ENCODE measurements around the gene SLC1A7.

The SLC1A7 gene

GRCh38 chr1:53075761-53076163, 66.7 kb downstream of the SLC1A7 start:
- no peak for ATAC-seq

DNA sequence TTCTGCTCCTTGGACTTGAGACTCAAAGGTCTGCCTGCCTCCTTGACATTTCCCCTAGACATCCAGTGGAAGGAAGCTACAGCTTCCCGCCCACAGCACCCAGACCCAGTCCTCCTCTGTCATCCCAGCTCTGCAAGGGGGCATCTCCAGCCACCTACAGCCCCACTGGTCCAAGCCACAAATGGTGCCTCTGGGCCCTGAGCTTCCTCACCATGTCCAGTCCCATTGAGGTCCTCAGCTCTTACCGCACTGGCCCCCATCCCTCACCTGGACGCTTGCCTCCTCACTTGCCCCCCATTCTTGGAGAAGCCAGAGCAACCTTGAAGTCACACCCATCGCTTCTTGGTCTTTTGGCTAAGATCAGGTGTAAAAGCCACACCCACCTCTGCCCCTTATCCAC, 67.2 kb downstream of the SLC1A7 start:
- DNase-seq: no peak
- ATAC-seq: no peak

More at GRCh38 chr1:53075761-53076163, 66.7 kb downstream of the SLC1A7 start:
- DNase-seq: no peak

DNA sequence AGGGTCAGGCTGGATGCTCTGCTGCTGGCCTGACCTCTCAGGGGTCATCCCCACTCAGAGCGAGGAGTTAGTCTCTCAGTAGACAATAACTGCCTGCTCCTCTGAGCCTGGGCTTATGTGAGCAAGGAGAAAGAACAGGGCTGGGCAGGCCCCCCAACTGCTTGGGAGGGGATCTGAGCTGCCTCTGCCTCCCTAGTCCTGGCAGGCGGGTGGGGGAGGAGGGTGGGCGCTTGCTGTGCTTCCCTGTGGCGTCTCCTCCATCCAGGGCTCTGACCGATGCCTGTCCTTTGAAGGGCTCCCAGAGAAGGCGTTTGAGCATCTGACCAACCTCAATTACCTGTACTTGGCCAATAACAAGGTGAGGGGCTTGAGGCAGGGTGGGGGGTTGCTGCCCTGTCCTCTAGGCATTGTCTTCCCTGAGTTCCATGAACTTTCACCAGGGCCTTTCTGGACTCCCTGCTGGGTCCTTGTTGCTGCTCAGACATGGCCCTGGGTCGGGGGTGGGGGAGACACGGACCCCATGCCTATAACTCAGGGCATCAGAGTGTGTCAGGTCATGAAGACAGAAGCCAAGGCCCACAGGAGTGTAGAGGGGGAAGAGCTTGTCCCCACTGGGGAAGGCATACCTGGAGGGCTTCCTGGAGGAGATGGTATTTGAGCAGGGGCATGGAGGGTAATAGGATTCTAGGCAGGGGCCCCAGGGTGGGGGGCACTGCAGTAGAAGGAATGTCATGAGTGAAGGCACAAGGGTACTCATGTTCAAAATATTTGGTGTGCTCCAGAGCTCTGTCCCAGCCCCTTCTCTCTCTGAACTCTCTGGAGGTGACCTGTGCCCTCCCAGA, 67.9 kb downstream of the SLC1A7 start:
- no peak for ATAC-seq
- DNase-seq: no peak

GRCh38 chr1:53073868-53074311, 68.5 kb downstream of the SLC1A7 start:
- ATAC-seq (no peak), DNase-seq (no peak)

DNA sequence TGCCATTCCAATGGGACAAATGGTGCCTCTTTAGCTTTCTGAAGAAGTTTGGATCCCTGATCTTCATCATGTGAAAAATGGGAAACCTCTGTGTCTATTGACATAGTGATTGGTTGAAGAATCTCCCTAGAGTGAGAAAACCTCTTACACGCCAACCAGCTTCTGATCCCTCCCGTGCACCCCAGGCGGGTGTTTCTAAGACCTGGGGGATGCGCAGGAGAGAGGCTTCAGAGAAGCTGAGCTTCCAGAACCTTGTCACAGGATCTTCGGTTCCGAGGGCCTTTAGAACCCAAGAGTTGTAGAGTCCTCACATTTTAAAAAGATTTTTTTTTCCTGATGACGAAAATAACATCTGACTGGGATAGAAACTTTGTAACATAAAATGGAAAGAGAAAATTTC, 69.2 kb downstream of the SLC1A7 start:
- DNase-seq (no peak), ATAC-seq (no peak)

DNA sequence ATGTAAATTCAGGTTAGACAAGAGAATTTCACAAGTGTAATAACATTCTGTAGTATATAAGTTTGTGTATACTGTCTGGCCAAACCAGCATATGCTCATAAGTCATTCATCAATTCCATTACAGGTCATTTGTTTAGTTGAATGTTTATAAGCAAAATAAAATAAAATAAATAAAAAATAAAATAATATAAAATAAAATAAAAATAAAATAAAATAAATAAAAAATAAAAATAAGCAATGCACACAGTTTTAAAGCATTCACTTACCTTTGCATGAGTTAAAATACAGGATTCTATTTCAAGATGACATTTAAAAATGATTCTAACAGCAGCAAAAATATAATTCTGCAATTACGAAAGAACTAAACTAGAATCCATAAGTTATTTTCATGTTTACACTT, 70.5 kb downstream of the SLC1A7 start:
- ATAC-seq (no peak), DNase-seq (no peak)

GRCh38 chr1:53071167-53071865, 71.1 kb downstream of the SLC1A7 start:
- ATAC-seq (no peak), DNase-seq (no peak)

GRCh38 chr1:53070621-53071020, 71.8 kb downstream of the SLC1A7 start:
- DNase-seq: no peak
- ATAC-seq: no peak

DNA sequence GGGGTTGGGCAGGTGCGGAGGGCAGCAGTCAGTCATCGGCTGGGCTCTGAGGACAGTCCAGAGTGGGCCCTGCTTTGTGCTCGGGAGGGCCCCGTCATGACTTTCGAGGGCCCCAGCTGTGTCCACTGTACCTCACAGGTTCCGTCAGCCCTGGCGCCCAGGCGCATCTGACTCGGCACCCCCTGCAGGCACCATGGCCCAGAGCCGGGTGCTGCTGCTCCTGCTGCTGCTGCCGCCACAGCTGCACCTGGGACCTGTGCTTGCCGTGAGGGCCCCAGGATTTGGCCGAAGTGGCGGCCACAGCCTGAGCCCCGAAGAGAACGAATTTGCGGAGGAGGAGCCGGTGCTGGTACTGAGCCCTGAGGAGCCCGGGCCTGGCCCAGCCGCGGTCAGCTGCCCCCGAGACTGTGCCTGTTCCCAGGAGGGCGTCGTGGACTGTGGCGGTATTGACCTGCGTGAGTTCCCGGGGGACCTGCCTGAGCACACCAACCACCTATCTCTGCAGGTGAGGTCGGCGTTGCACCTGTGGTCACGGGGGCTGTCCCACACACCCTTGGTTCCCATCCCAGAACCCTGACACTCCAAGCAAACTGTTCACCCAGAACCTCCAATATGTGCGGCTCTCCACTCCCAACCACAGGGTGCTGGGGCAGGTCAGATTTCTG, 72.6 kb downstream of the SLC1A7 start:
- DNase-seq (no peak), ATAC-seq (no peak)

GRCh38 chr1:53069265-53069662, 73.2 kb downstream of the SLC1A7 start:
- ATAC-seq: no peak
- no peak for DNase-seq

GRCh38 chr1:53068314-53069099, 73.9 kb downstream of the SLC1A7 start:
- DNase-seq (no peak), ATAC-seq (no peak)

DNA sequence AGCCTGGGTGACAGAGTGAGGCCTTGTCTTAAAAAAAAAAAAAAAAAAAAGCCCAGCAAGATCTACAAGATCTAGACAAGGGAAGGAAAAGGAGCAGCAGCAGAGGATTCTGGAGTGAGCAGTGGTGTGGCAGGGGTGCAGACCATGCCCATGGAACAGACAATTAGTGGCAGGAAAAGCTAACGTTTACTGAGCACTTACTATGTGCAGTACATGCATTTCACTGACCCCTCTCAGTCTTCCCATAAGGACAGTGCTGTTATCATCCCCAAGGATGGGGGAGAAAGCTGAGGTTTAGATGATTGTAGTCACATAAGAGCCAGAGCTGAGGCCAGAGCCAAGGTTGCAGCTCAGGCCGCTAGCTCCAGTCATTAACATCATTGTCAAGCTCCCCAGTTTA, 74.6 kb downstream of the SLC1A7 start:
- DNase-seq (no peak), ATAC-seq (no peak)

GRCh38 chr1:53066891-53067738, 75.3 kb downstream of the SLC1A7 start:
- DNase-seq: no peak
- no peak for ATAC-seq

DNA sequence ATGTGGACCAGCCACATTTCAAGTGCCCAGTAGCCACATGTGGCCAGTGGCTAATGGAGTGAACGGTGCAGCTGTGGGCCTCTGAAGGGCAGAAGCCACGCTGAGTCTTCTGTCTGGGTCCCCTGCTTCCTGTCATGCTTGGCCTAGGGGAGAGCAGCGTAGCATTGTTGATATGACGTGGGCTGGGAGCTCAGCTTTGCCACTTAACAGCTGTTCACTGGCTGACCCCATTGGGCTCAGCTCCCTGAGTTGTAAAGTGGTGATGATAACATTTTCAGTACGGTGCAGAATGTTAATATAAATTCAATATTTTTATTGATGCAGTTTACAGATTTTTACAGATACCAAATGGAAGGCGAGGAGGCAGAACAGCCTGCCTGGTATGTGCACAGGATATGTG, 76.0 kb downstream of the SLC1A7 start:
- ATAC-seq: no peak
- no peak for DNase-seq

GRCh38 chr1:53065391-53065790, 77.0 kb downstream of the SLC1A7 start:
- DNase-seq: no peak
- ATAC-seq: no peak

DNA sequence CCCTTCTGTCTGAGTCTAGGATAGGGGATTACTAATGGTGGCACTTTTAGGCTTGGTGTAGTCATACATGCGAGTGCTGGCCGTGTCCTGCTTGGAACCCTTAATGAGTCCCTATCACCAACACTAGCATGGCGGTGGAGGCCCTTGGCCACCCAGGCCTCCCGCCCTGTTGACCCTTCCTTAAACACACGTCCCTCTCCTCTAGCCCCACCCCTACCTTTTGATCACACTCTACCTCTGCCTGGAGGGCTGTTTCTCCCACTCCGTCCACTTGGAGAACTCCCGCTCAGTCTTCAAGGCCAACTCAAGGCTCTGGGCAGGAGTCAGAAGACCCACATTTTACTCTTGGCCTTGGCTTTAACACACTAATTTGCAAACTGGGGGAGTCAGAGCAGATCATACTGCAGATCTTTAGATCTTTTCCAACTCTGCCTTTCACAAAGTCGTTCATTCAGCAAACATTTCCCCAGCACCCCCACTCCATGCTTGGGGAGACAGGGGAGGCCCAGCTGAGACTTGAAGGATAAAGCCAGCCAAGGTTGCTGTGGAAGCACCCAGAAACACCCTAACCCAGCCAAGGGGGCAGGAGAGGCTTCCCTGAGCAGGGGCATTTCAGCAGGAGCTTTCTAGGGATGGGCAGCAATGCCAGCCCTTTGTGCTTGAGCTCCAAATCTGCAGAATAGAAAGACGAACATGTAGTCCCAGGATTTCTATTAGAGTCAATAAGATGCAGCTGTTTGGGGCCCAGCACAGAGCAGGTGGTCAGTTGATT, 78.5 kb downstream of the SLC1A7 start:
- no peak for ATAC-seq
- DNase-seq: no peak

- DNase-seq (no peak), ATAC-seq (peak; percentile 31)
Observed at GRCh38 chr1:53062708-53063591, 79.5 kb downstream of the SLC1A7 start.

DNA sequence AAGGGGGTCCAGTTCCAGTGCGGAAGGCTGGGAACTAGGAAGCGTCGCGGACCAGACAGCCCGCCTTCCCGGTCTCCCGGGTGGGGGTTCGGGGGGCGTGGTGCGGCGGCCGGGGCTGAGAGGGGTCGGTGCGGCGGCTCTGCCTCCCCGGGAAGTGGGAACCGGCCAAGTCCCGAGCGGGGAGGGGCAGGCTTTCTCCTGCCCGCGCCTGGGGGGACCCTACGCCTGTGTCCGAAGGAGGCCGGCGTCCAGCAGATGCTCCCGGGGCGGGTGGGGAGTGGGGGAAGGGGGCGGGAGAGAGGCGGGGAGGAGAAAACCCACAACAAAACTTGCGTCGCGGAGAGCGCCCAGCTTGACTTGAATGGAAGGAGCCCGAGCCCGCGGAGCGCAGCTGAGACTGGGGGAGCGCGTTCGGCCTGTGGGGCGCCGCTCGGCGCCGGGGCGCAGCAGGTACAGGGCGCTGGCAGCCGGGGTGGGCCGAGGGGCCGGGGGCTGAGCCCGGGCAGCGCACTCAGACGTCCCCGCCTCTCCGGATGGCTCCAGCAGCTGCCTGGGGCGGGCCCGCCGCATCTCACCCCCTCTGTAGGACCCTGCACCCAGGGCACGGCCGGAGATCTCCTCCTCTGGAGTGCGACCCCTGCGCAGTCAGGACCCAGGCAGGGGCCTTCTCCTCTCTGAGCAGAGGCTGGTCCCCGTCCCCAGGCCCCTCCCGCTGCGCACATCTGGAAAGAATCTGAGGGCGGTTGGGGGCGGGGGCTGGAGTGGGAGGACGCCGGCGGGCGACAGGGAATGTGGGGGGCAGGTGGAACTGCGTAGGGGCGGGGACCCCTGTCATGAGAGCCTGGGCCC, 80.4 kb downstream of the SLC1A7 start, which contains the start of gene PODN:
PODN (plus strand) TSS at position 355 of the 849 bp plus-strand sequence. CDS start 7,643 bp downstream, outside the sequence.
- DNase-seq: no peak
- no peak for ATAC-seq

Measured in stimulated activated naive CD8-positive, alpha-beta T cell treated with anti-CD3 and anti-CD28 coated beads, Interleukin-15, Interleukin-2, amounts not matched to agents 100 U/mL and 50 U/mL, for 24 hours (primary cell).